ENCODE measurements around the gene CPSF7.

CPSF7 gene

GRCh38 chr11:61429346-61429690 lies 457 bp downstream of the CPSF7 start:
- Histone ChIP-seq H3K4me3 (ENCODE audit: low read depth, low read length) (peak overlapping the region; percentile 95), H3K4me1 (no peaks in the 10 kb centered on the region; the same call in 1 of the 2 replicates), H3K9me3 (no peaks in the 10 kb centered on the region), H3K27me3 (no peaks in the 10 kb centered on the region), H3K36me3 (peaks cover 16% of the 10 kb centered on the region)
- 0 out of 2 replicates have a peak, but pooled peaks have one; percentile 10 for TF ChIP-seq CTCF (IDR thresholded peaks at IDR 0.05; ENCODE audit: low read depth, low read length)
- DNase-seq = peak; percentile 83

- no peaks in the 10 kb centered on the region; the same call in 1 of the 2 replicates for H3K4me1 ChIP-seq
Observed at GRCh38 chr11:61425367-61426131, 4.2 kb downstream of the CPSF7 start.

GRCh38 chr11:61422226-61422625 lies 7.5 kb downstream of the CPSF7 start:
- Histone ChIP-seq H3K36me3 (peaks cover 41% of the 10 kb centered on the region), H3K4me1 (no peaks in the 10 kb centered on the region), H3K27me3 (no peaks in the 10 kb centered on the region), H3K4me3 (ENCODE audit: low read depth, low read length) (no peak overlapping the region), H3K9me3 (no peaks in the 10 kb centered on the region)
- no peak for TF ChIP-seq CTCF (IDR thresholded peaks at IDR 0.05; ENCODE audit: low read depth, low read length)
- DNase-seq = no peak

More at GRCh38 chr11:61425367-61426131, 4.2 kb downstream of the CPSF7 start:
- H3K27me3 ChIP-seq = no peaks in the 10 kb centered on the region
- no peak overlapping the region for H3K4me3 ChIP-seq (ENCODE audit: low read depth, low read length)
- TF ChIP-seq CTCF (IDR thresholded peaks at IDR 0.05; ENCODE audit: low read depth, low read length) = no peak
- no peaks in the 10 kb centered on the region for H3K9me3 ChIP-seq
- H3K36me3 ChIP-seq = peaks cover 32% of the 10 kb centered on the region
- no peak for DNase-seq

GRCh38 chr11:61418136-61418535 lies 11.6 kb downstream of the CPSF7 start:
- Histone ChIP-seq H3K9me3 (no peaks in the 10 kb centered on the region), H3K27me3 (no peaks in the 10 kb centered on the region), H3K4me3 (ENCODE audit: low read depth, low read length) (no peak overlapping the region), H3K36me3 (peaks cover 65% of the 10 kb centered on the region), H3K4me1 (no peaks in the 10 kb centered on the region)
- no peak for DNase-seq
- no peak for TF ChIP-seq CTCF (IDR thresholded peaks at IDR 0.05; ENCODE audit: low read depth, low read length)

- Histone ChIP-seq H3K9me3 (no peaks in the 10 kb centered on the region), H3K27me3 (no peaks in the 10 kb centered on the region), H3K36me3 (peaks cover 70% of the 10 kb centered on the region), H3K4me1 (no peaks in the 10 kb centered on the region), H3K4me3 (ENCODE audit: low read depth, low read length) (no peak overlapping the region)
- DNase-seq = no peak
- TF ChIP-seq CTCF (IDR thresholded peaks at IDR 0.05; ENCODE audit: low read depth, low read length) = no peak
Observed at GRCh38 chr11:61417670-61418069, 12.1 kb downstream of the CPSF7 start.

GRCh38 chr11:61416941-61417340 lies 12.8 kb downstream of the CPSF7 start:
- Histone ChIP-seq H3K36me3 (peaks cover 75% of the 10 kb centered on the region), H3K4me3 (ENCODE audit: low read depth, low read length) (no peak overlapping the region), H3K9me3 (no peaks in the 10 kb centered on the region), H3K4me1 (no peaks in the 10 kb centered on the region), H3K27me3 (no peaks in the 10 kb centered on the region)
- no peak for TF ChIP-seq CTCF (IDR thresholded peaks at IDR 0.05; ENCODE audit: low read depth, low read length)
- DNase-seq = no peak

Data from BE2C (cell line).